GM12865 (cell line): ENCODE measurements around the gene ZBTB26.
A peak's percentile ranks its signal among the peaks of the same experiment; 100 is the strongest.

Experiments
- DNase-seq: peaks from one replicate; pipeline ENCODE4 v3.0.0; 2010; ENCODE audit warnings: low read depth
- H3K4me3 ChIP-seq: 2 replicates; pipeline ENCODE4 v1.5.1; 2011; ENCODE audit warnings: mild to moderate bottlenecking, low read depth, low read length, control low read depth
- TF ChIP-seq, protein P1 (sequence below): IDR thresholded peaks from 2 replicates; pipeline ENCODE4 v1.5.1; 2011; ENCODE audit warnings: low read length, control low read depth, low read depth, inconsistent platforms; ENCODE audit not compliant: insufficient read depth; ENCODE audit errors: missing control alignments

Gene ZBTB26

DNA sequence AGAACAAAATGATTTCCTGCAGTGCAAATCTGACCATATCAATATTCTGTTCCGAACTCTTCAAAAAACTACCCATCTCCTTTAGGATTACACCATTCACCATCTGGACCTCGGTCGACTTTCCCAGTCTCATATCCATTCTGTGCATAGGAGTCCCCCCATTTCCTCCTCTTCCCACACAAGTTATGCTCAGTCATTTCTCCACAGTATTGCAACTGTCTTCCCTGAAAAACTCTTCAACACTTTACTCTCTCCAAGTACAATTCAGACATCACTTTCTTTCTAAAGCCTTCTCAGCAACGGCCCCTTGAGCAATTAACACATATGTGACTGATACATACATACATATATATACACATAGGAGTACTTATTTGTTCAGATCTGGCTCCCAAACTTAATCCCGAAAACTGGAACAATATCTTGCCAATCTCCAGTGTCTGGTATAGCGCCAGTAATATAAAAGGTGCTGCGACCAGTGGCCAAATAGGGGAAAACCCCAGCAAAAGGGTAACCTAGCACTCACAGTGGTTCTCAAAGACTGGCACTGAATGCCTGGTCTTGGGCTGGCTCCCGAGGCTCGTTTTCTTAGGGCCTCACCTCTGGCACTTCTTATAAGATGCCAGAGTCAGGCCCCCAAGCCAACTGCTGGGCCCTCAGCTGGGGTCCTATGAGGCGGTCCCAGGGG lies 629 bp downstream of the ZBTB26 start:
- DNase-seq, result no peak
- peak overlapping the region; percentile 99 for H3K4me3 ChIP-seq
- TF ChIP-seq, protein P1, sequence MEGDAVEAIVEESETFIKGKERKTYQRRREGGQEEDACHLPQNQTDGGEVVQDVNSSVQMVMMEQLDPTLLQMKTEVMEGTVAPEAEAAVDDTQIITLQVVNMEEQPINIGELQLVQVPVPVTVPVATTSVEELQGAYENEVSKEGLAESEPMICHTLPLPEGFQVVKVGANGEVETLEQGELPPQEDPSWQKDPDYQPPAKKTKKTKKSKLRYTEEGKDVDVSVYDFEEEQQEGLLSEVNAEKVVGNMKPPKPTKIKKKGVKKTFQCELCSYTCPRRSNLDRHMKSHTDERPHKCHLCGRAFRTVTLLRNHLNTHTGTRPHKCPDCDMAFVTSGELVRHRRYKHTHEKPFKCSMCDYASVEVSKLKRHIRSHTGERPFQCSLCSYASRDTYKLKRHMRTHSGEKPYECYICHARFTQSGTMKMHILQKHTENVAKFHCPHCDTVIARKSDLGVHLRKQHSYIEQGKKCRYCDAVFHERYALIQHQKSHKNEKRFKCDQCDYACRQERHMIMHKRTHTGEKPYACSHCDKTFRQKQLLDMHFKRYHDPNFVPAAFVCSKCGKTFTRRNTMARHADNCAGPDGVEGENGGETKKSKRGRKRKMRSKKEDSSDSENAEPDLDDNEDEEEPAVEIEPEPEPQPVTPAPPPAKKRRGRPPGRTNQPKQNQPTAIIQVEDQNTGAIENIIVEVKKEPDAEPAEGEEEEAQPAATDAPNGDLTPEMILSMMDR, result no peak

- H3K4me3 ChIP-seq, result peak overlapping the region; percentile 99; the same call in 1 of the 2 replicates
- TF ChIP-seq, protein P1, result no peak
- DNase-seq, result no peak
Measured at GRCh38 chr9:122929796-122930354, 1.4 kb downstream of the ZBTB26 start.

DNA sequence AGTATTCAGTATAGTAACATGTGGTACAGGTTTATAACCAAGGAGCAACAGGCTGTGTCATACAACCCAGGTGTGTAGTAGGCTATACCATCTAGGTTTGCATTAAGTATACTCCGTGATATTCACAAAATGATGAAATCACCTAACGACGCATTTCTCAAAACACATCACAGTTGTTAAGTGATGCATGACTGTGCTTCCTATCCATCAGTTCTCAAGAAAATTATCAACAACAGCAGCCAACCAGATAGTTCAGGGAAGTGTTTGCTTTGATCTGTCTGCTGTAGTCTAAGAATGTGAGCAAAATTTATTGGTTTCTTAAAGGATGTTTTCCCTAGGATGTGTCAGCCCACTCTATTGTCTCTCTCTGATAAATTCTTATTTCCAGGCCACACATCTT lies 7.4 kb downstream of the ZBTB26 start:
- TF ChIP-seq, protein P1, result no peak
- H3K4me3 ChIP-seq, result no peak overlapping the region
- DNase-seq, result no peak

DNA sequence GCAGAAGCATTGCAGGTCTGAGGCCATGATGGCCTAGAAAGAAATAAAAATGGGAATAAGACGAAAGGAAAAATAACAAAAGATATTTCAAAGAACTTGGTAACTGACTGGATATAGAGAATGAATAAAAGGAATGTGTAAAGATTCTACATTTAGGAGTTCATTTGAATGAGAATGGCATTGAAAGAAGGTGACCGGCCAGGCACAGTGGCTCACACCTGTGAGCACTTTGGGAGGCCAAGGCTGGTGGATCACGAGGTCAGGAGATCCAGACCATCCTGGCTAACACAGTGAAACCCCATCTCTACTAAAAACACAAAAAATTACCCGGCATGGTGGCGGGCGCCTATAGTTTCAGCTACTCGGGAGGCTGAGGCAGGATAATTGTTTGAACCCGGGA lies 8.6 kb downstream of the ZBTB26 start:
- no peak for DNase-seq
- TF ChIP-seq, protein P1, result no peak
- H3K4me3 ChIP-seq, result no peak overlapping the region

DNA sequence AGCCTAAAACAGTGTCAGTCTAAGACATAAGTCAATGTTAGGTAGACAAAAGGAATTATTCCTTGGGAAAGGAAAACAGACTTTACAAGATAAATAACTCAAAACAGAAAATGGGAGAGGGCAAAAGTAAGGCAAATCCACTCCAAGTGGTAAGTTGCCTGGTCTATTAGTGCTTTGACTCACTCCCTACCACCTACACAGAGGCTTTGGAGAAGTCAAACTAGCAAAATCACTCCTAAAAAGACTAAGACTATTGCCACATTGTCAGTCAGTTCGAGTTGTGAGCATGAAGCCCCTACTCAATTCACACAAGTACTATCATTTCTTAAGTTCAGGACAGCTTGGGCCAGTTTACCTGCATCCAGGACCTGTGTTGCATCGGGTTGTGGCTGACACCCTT lies 13.0 kb downstream of the ZBTB26 start:
- H3K4me3 ChIP-seq, result no peak overlapping the region
- TF ChIP-seq, protein P1, result no peak
- no peak for DNase-seq

GRCh38 chr9:122912964-122913673 lies 18.2 kb downstream of the ZBTB26 start, which contains the start of gene ZBTB6:
ZBTB6 (minus strand) TSS chr9:122913323; CDS start chr9:122912072, 1,251 bp downstream.
- TF ChIP-seq, protein P1, result no peak
- peak; percentile 96 for DNase-seq
- H3K4me3 ChIP-seq, result peak within 1 kb of the TSS; percentile 94
